HepG2 (cell line): ENCODE data around the gene RREB1. TPM values are rescaled to one million over a fixed set of nuclear protein-coding genes. Genes with fewer than 3 reads are reported as not detected.

Experiments
- BCL3 ChIP-seq: sonication (generic); formaldehyde crosslinking; IDR thresholded peaks from 2 replicates; pipeline ENCODE4 v1.5.1; 2020; ENCODE audit warnings: mild to moderate bottlenecking, missing genetic modification reagents, moderate library complexity
- BRD4 ChIP-seq: sonication (generic); formaldehyde crosslinking; IDR thresholded peaks from 2 replicates; pipeline ENCODE4 v1.4.0; 2020; ENCODE audit warnings: missing genetic modification reagents
- CENPBD1 ChIP-seq: sonication (generic); formaldehyde crosslinking; IDR thresholded peaks from 2 replicates; pipeline ENCODE4 v1.8.0; 2022; ENCODE audit warnings: missing genetic modification reagents, low read depth, mild to moderate bottlenecking, borderline replicate concordance
- EEA1 ChIP-seq: sonication (generic); formaldehyde crosslinking; IDR thresholded peaks from 2 replicates; pipeline ENCODE4 v1.5.1; 2020; ENCODE audit warnings: mild to moderate bottlenecking, missing genetic modification reagents, borderline replicate concordance
- GATA4 ChIP-seq: sonication (generic); IDR thresholded peaks from 2 replicates; pipeline ENCODE4 v1.6.1; 2016; ENCODE audit warnings: antibody characterized with exemption, low read depth, borderline replicate concordance
- MIER3 ChIP-seq: IDR thresholded peaks from 2 replicates; pipeline ENCODE4 v1.6.1; 2016; ENCODE audit warnings: missing compliant biosample characterization, borderline replicate concordance
- MXD4 ChIP-seq: IDR thresholded peaks from 2 replicates; pipeline ENCODE4 v1.6.1; 2016; ENCODE audit warnings: mild to moderate bottlenecking, missing biosample characterization, missing genetic modification reagents
- RFX3 ChIP-seq: IDR thresholded peaks from 2 replicates; pipeline ENCODE4 v1.6.1; 2016; ENCODE audit warnings: missing biosample characterization, missing genetic modification reagents
- RXRA ChIP-seq: sonication (generic); formaldehyde crosslinking; IDR thresholded peaks from 2 replicates; pipeline ENCODE4 v1.5.1; 2020; ENCODE audit warnings: missing genetic modification reagents
- TERF1 ChIP-seq: sonication (generic); formaldehyde crosslinking; IDR thresholded peaks from 2 replicates; pipeline ENCODE4 v1.8.0; 2022; ENCODE audit warnings: mild to moderate bottlenecking, missing genetic modification reagents, moderate library complexity
- TIGD3 ChIP-seq: sonication (generic); formaldehyde crosslinking; IDR thresholded peaks from 2 replicates; pipeline ENCODE4 v1.5.1; 2020; ENCODE audit warnings: mild to moderate bottlenecking, missing genetic modification reagents, borderline replicate concordance
- ZBTB40 ChIP-seq, 2 experiments: fragments of 450-650 bp in 1 of 2; sonication (generic) in 1 of 2; formaldehyde crosslinking in 1 of 2; IDR thresholded peaks; 2 replicates each; pipeline versions ENCODE4 v1.6.1 to v1.8.0; 2016 to 2022; ENCODE audit warnings: antibody characterized with exemption in 1 of 2, mild to moderate bottlenecking in 1 of 2, missing genetic modification reagents in 1 of 2
- ZNF136 ChIP-seq: sonication (generic); formaldehyde crosslinking; IDR thresholded peaks from 2 replicates; pipeline ENCODE4 v1.8.1; 2022; ENCODE audit warnings: low read depth, mild to moderate bottlenecking, moderate library complexity, missing genetic modification reagents
- ZNF550 ChIP-seq: sonication (generic); formaldehyde crosslinking; IDR thresholded peaks from 2 replicates; pipeline ENCODE4 v1.4.0; 2020; ENCODE audit warnings: mild to moderate bottlenecking, missing genetic modification reagents, borderline replicate concordance
- ZNF768 ChIP-seq: sonication (generic); formaldehyde crosslinking; IDR thresholded peaks from 2 replicates; pipeline ENCODE4 v1.4.0; 2020; ENCODE audit warnings: missing genetic modification reagents
- ZSCAN20 ChIP-seq: sonication (generic); formaldehyde crosslinking; IDR thresholded peaks from 2 replicates; pipeline ENCODE4 v1.4.0; 2020; ENCODE audit warnings: missing genetic modification reagents, mild to moderate bottlenecking, borderline replicate concordance
- polyA plus RNA-seq, 8 experiments: library from polyadenylated mRNA; depleted of rRNA in 3 of 8; stranded (reverse) in 7 of 8; unstranded in 1 of 8; fragments of >200 nt; fragmentation: Illumina TruSeq in 4 of 8; extraction: Trizol in 4 of 8; gene quantifications; 2 replicates each; pipeline versions ENCODE4 v1.2.1 to v1.2.3, GENCODE V29; 2011 to 2016; ENCODE audit warnings: low read depth in 4 of 8, missing spikeins in 1 of 8, mixed read lengths in 1 of 8; ENCODE audit not compliant: insufficient read depth in 1 of 8
- total RNA-seq, 5 experiments: library from RNA; depleted of rRNA; stranded (reverse); fragments of >200 nt; fragmentation: Illumina TruSeq; extraction: Trizol; gene quantifications; 2 replicates each; pipeline ENCODE4 v1.2.3, GENCODE V29; 2016; ENCODE audit warnings: low read depth in 1 of 5

Gene RREB1
- total and polyA plus RNA-seq, 2 of the 13 experiments (the other 11 are each of a cell fraction or from before 2014, with no cell fraction given): 6.1 to 23.2 TPM

GRCh38 chr6:7139835-7140470 lies 32.2 kb downstream of the RREB1 start (continued):
- no peak for TF ChIP-seq ZBTB40 (IDR thresholded peaks at IDR 0.05)
- no peak for TF ChIP-seq ZBTB40 (CRISPR knock-in tag; IDR thresholded peaks at IDR 0.05)
- TF ChIP-seq CENPBD1: no peak
- TF ChIP-seq ZNF550 (CRISPR knock-in tag): no peak
- TF ChIP-seq MIER3 (CRISPR knock-in tag): peak; percentile 34; the same call in 1 of the 2 replicates
- TF ChIP-seq ZSCAN20 (CRISPR knock-in tag): no peak
- no peak for TF ChIP-seq BCL3 (CRISPR knock-in tag)
- TF ChIP-seq ZNF768 (CRISPR knock-in tag): no peak
- TF ChIP-seq EEA1: no peak
- TF ChIP-seq BRD4 (CRISPR knock-in tag): no peak
- TF ChIP-seq TIGD3 (CRISPR knock-in tag): no peak
- TF ChIP-seq TERF1 (CRISPR knock-in tag): no peak
- peak; percentile 71; the same call in 1 of the 2 replicates for TF ChIP-seq GATA4
- no peak for TF ChIP-seq RFX3 (CRISPR knock-in tag)
- TF ChIP-seq MXD4 (CRISPR knock-in tag): no peak
- no peak for TF ChIP-seq ZNF136 (CRISPR knock-in tag)
- no peak; the same call in 1 of the 2 replicates for TF ChIP-seq RXRA (CRISPR knock-in tag)
